ENCODE data around the gene TMEM131L.

- no peak for TF ChIP-seq CTCF (IDR thresholded peaks at IDR 0.05)
- TF ChIP-seq POLR2A (IDR thresholded peaks at IDR 0.05): no peak
Observed at GRCh38 chr4:153669838-153670237, 203.7 kb downstream of the TMEM131L start.

Measured in adrenal gland (tissue), 5 donors.